Amygdala (tissue), 56 donors: ENCODE results near the gene NTN1.
A peak's percentile ranks its signal among the peaks of the same experiment; 100 is the strongest.

Experiments used
- DNase-seq, 56 donors: peaks; one replicate each; lab custom pipeline; 2025; lab: John Stamatoyannopoulos, UW

Gene NTN1

DNA sequence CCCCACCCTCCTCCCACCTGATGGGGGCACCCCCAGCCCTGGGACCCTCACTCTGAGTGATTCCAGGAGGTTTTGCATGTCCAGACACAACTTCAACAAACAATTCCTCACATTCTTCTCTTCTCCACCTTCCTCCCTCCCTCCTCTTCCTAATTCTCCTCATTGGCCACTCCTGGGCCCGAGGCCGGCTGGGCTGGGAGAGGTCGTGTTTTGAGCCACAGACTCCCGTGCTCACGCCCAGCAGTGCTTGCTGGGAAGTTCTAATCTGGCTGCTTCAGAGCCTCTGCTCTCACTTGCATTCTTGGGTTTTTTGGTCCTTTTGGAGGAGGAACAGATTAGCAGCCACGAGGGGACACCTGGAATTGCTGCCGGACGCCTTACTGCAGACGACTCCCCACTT, 157.0 kb downstream of the NTN1 start:
- no peak for DNase-seq

GRCh38 chr17:9179602-9180001, 158.3 kb downstream of the NTN1 start:
- DNase-seq: no peak

- DNase-seq: peak in 1 of 56 donors; percentile 6
Measured at GRCh38 chr17:9181640-9182039, 160.3 kb downstream of the NTN1 start.

GRCh38 chr17:9183306-9183705, 162.0 kb downstream of the NTN1 start:
- DNase-seq: no peak

DNA sequence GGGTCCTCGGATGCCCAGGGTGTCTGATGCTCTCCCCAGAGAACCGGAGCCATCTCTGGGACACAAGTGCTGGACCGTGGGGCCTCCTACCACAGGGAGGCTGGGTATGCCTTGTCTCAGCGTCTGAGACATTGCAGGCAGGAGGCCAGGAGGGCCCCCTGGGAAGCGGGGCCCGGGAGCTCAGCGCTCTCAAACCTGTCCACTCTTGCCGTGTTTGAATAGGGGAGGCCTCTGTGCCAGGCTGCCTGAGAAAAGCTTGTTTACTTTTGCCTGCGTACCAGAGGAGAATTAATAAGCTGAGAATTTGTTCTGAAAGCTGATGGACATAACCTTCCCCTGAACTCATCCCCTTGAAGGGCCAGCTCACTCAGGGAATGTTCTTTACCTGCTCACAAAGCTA, 163.8 kb downstream of the NTN1 start:
- no peak for DNase-seq

- no peak for DNase-seq
Measured at GRCh38 chr17:9185688-9186284, 164.5 kb downstream of the NTN1 start.

GRCh38 chr17:9187828-9188227, 166.5 kb downstream of the NTN1 start:
- DNase-seq: no peak

- DNase-seq: no peak
Measured at GRCh38 chr17:9188367-9188766, 167.1 kb downstream of the NTN1 start.

- no peak for DNase-seq
Measured at GRCh38 chr17:9189870-9190269, 168.6 kb downstream of the NTN1 start.

- no peak for DNase-seq
Measured at GRCh38 chr17:9192010-9192409, 170.7 kb downstream of the NTN1 start.

DNA sequence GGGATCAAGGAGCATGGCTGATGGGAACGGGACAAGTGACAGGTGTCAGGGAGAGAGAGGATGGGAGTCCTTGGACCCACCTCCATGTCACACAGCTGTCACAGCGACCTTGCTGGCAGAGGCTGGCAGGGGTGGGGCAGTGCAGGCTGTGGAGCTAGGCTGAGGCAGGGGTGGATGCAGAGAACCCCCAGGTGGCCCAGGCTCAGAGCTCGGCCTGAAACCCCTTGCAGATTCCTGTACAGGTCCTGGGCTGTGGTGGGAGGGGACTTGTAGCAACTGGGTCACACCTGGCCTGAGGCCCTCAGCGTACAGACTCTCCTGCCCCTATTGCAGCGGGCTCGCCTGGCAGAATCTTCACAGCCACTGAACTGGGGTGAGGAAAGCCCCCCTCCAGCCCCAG, 174.1 kb downstream of the NTN1 start:
- DNase-seq: no peak

DNA sequence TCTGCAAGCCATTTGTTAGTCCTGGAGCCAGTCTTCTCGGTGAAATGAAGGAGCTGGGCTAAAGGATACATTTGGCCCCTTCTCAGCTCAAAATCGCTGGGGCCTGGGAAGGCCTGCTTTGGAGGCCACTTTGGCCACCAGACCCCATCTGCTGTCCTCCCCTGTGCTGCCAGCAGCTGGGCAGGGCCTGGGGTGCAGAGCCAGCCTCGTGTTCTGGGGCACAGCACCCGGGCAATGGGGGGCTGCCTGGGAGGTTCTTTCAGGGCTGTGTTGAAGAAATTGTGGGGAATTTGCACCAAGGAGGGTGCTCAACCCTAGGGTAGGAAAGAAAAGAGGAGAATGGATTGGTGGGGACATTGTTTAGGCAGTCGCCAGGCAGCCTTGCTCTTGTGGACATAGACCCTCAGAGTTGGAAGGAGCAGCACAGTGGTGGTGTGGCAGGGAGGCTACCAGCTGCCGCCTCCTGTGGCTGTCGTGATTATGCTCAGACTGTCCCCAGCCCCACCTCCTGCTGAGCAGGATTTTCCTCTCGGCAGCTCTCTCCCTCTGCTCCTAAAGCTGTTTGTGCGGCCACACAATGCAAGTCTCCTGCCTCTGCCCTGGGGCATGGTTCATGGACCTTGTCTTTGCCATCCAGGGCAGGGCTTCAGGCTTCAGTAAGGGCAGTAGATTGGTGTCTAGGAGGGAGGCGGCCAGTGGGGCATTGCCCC, 174.8 kb downstream of the NTN1 start:
- no peak for DNase-seq

DNA sequence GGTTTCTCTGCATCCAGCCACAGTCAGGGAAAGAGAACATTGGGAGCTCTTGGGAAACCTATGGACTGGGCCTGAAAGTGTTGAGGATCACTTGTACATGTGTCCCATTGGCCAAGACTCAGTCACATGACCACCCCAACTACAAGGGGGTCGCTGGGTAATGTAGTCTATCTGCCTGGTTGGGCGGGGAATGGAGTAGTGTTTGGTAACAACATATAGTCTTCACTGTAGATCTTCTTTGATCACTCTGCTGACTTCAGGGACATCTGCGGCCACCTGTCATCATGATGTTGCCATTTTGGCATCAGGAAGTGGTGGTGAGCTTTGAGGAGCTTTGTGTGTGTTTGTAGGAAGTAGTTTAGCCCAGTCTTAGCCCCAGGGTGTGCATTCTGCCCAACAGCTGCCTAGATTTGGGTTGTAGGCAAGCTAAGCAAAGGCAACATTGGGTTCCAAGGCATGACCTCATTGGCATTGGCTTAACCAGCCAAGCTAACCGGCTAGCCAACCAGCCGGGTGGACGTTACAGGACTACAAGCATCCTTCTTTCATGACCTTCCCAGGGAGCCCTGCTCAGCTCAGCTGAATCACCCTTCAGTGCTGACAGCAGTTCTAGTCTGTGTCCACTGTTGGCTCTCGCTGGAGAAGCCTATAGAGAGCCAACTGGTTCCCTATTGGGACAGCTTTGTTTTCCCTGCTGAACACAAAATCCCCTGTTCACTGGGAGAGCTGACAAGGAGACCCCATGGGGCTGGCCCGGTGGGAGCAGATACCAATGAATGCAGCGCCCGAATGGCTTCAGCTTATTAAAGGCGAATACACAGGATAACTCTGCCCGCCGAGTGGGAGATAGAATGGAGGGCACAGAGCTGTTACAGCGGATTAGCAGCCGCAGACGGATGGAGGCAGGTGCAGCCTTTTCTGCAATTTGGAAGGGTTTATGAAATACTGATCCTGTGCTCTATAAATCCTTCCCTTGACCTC, 178.6 kb downstream of the NTN1 start:
- DNase-seq: no peak

GRCh38 chr17:9200699-9201359, 179.5 kb downstream of the NTN1 start:
- no peak for DNase-seq

DNA sequence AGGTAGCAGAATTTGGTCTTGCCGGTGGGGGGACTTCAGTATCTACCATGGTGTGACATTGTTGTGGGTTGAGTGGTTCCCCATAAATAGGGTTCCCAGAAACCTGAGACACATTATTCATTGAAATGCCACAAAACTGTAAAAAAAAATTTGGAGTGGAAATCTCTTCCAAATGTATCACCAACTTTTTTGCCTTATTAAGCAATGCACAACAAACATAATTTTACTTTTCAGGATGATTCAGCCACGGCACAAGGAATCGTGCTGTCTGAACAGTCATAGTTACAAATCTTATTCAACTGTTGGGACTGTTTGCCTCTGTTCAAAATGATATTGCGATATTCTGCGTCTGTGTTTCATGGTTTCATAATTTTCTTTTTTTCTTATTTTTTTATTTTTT, 181.2 kb downstream of the NTN1 start:
- no peak for DNase-seq

DNA sequence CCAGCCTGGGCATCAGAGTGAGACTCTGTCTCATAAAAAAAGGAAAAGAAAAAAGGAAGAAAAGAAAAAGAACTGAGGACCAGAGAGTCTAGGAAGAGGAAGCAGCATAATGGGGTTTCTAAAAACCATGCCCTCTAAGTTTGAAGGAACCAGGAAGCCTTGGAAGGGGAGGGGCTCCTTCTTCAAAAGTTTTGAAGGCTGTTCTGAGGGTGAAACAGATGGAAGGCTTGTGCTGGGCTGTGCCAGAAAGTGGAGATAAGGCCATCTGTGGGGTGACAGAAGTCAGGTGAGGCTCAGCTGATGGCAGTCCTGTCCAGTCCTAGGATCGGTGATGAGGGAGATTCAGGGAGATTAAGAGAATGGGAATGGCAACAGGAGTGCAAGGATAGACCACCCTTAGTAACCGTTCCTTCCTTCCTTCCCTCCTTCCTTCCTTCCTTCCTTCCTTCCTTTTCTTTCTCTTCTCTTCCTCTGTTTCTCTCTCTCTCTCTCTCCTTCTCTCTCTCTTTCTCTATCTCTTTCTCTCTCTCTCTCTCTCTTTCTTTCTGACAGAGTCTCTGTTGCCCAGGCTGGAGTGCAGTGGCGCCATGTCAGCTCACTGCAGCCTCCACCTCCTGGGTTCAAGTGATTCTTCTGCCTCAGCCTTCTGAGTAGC, 182.6 kb downstream of the NTN1 start:
- peak in 1 of 56 donors; percentile 7 for DNase-seq

GRCh38 chr17:9204637-9205329, 183.5 kb downstream of the NTN1 start:
- peak in 1 of 56 donors; percentile 32 for DNase-seq

DNA sequence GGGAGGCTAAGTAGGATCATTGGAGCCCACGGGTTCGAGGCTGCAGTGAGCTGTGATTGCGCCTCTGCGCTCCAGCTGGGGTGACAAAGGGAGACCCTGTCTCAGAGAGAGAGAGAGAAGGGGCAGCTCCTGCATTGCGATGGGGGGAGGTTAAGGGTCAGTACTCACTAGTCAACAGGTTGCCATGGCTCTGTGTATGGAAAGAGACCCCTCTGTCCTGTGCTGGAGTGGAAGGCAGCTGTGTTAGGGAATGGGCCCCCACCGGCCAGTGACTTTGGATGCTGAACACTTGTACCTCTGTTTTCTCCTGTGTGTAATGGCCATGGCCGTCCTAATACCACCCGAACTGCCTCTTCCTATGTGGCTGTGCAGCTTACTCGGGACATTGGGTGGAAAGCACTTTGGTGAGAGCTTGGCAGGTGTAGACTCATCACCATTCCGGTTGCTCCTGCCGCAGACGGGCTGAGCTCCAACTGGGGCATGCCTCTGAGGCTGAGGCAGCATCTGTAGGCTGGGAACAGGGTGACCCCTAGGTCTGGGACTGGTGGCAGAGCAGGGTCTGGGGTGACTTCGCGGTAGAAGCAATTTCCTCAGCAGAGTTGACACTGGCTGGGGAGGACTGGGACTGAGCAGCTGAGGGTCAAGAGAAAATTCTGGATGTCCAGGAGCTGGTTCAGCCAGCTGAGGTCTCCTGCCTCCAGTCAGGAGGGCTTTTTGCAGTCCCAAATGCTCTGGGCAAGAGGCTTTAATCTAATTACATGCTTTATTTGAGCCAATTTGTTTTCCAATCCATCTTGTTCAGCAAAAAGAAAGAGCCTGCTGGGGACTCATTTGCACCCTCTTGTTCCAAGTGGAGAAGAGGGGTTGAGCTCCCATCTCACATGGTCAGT, 184.5 kb downstream of the NTN1 start:
- DNase-seq: no peak

- no peak for DNase-seq
Measured at GRCh38 chr17:9206410-9206703, 185.0 kb downstream of the NTN1 start.
